Dedifferentiated amniotic fluid mesenchymal stem cell (primary cell): ENCODE measurements around the gene KDELR1.
A peak's percentile ranks its signal among the peaks of the same experiment; 100 is the strongest.

Experiments
- DNase-seq: peaks from one replicate; pipeline ENCODE4 v3.0.0-alpha.2; 2016; ENCODE audit errors: extremely low spot score

The KDELR1 gene

GRCh38 chr19:48342414-48342738 is 49.0 kb downstream of the KDELR1 start:
- DNase-seq, result no peak

- DNase-seq, result no peak
Measured at GRCh38 chr19:48341515-48342413, 49.6 kb downstream of the KDELR1 start.

- no peak for DNase-seq
Measured at GRCh38 chr19:48340995-48341394, 50.4 kb downstream of the KDELR1 start.

- DNase-seq, result no peak
Measured at GRCh38 chr19:48338802-48339503, 52.4 kb downstream of the KDELR1 start.

GRCh38 chr19:48338253-48338755 is 53.0 kb downstream of the KDELR1 start:
- no peak for DNase-seq

- DNase-seq, result peak; percentile 81
Measured at GRCh38 chr19:48333467-48334384, 57.6 kb downstream of the KDELR1 start.

GRCh38 chr19:48332662-48333466 is 58.5 kb downstream of the KDELR1 start:
- DNase-seq, result peak; percentile 92
